HepG2 (cell line): ENCODE measurements around the gene COPZ2. TPM values are rescaled to one million over a fixed set of nuclear protein-coding genes. Genes with fewer than 3 reads are reported as not detected.

Source experiments
- ATAC-seq: fragments of 200-7000 bp; cut with Tn5 transposase; 3 replicates; pipeline ENCODE4 v1.9.1; 2020; ENCODE audit warnings: mild to moderate bottlenecking, moderate library complexity
- BruUV-seq: library from RNA; stranded (reverse); fragments of 400-500 nt; replicated peaks from 2 replicates; lab custom pipeline; 2021; lab: Mats Ljungman, UMichigan
- CTCF ChIA-PET: fragments of 300-600 bp; formaldehyde crosslinking; extraction: SDS; loops from one replicate; lab custom pipeline; 2021; ENCODE audit warnings: low total read pairs, inconsistent platforms, low intra/inter-chr PET ratio; lab: Yijun Ruan, JAX
- POLR2A ChIA-PET: fragments of 350-600 bp; sonication (Branson Sonifier 250); formaldehyde crosslinking; loops from one replicate; lab custom pipeline; 2020; ENCODE audit warnings: antibody characterized with exemption, inconsistent platforms; lab: Yijun Ruan, JAX
- DNase-seq: peaks from one replicate; pipeline ENCODE4 v3.0.0-alpha.2; 2015; ENCODE audit warnings: low spot score
- FAIRE-seq: peaks from 3 replicates; lab custom pipeline; 2011; peaks lifted over from hg19 to GRCh38; lab: Jason Lieb, UNC
- H2AFZ ChIP-seq: one replicate; pipeline ENCODE4 v1.6.1; 2011; ENCODE audit warnings: low read length, inconsistent platforms
- H3K27ac ChIP-seq: fragments of 300-600 bp; 3 replicates; pipeline ENCODE4 v1.8.0; 2011; ENCODE audit warnings: mixed run types, mild to moderate bottlenecking, mixed read lengths, low read length, inconsistent platforms; ENCODE audit not compliant: insufficient read depth; ENCODE audit errors: extremely low read length
- H3K27me3 ChIP-seq, 2 experiments: fragments of 200-600 bp in 1 of 2; 2 replicates in 1 of 2; 3 replicates in 1 of 2; pipeline versions ENCODE4 v1.6.0 to v1.8.0; 2011; ENCODE audit warnings: low read length in 2 of 2, mild to moderate bottlenecking in 2 of 2, moderate library complexity in 2 of 2, inconsistent platforms in 1 of 2; ENCODE audit not compliant: insufficient read depth in 2 of 2, control insufficient read depth in 1 of 2
- H3K36me3 ChIP-seq, 2 experiments: fragments of 200-600 bp in 1 of 2; replicated peaks in 1 of 2; 2 replicates in 1 of 2; 3 replicates in 1 of 2; pipeline versions ENCODE4 v1.5.1 to v1.8.0; 2011; ENCODE audit warnings: low read length in 2 of 2, inconsistent platforms in 1 of 2; ENCODE audit not compliant: insufficient read depth in 2 of 2, control insufficient read depth in 1 of 2
- H3K4me1 ChIP-seq: 2 replicates; pipeline ENCODE4 v1.5.1; 2012; ENCODE audit warnings: low read length, inconsistent platforms; ENCODE audit not compliant: insufficient read depth
- H3K4me2 ChIP-seq: 2 replicates; pipeline ENCODE4 v1.6.0; 2011; ENCODE audit warnings: low read depth, low read length, inconsistent platforms
- H3K4me3 ChIP-seq, 3 experiments: fragments of 200-600 bp in 1 of 3; sonication (generic), shearing (Covaris generic) in 1 of 3; replicated peaks in 1 of 3; 2 replicates each; pipeline ENCODE4 v1.5.1; 2011 to 2016; ENCODE audit warnings: low read length in 3 of 3, inconsistent platforms in 2 of 3, low read depth in 2 of 3, mild to moderate bottlenecking in 2 of 3, control low read depth in 1 of 3, mixed read lengths in 1 of 3; ENCODE audit not compliant: insufficient read depth in 1 of 3
- H3K79me2 ChIP-seq: one replicate; pipeline ENCODE4 v1.6.1; 2011; ENCODE audit warnings: low read length, inconsistent platforms; ENCODE audit not compliant: insufficient read depth
- H3K9ac ChIP-seq: 2 replicates; pipeline ENCODE4 v1.6.0; 2011; ENCODE audit warnings: mild to moderate bottlenecking, low read depth, low read length, inconsistent platforms; ENCODE audit not compliant: insufficient read depth
- H3K9me3 ChIP-seq: 2 replicates; pipeline ENCODE4 v1.5.1; 2012; ENCODE audit warnings: mild to moderate bottlenecking, low read length
- H4K20me1 ChIP-seq: 2 replicates; pipeline ENCODE4 v1.6.0; 2011; ENCODE audit warnings: inconsistent platforms, mild to moderate bottlenecking, low read length, moderate library complexity; ENCODE audit not compliant: insufficient read depth
- DMAP1 ChIP-seq: IDR thresholded peaks from 2 replicates; pipeline ENCODE4 v1.6.1; 2016
- HNF4G ChIP-seq, 2 experiments: sonication (generic) in 1 of 2; formaldehyde crosslinking in 1 of 2; IDR thresholded peaks; 2 replicates each; pipeline versions ENCODE4 v1.4.0 to v1.6.1; 2011 to 2020; ENCODE audit warnings: borderline replicate concordance in 2 of 2, low read depth in 2 of 2, mild to moderate bottlenecking in 2 of 2, low read length in 1 of 2, missing genetic modification reagents in 1 of 2, moderate library complexity in 1 of 2
- MZF1 ChIP-seq: sonication (generic); formaldehyde crosslinking; IDR thresholded peaks from 2 replicates; pipeline ENCODE4 v1.8.1; 2023; ENCODE audit warnings: mild to moderate bottlenecking, missing genetic modification reagents, borderline replicate concordance
- PRPF4 ChIP-seq: fragments of 200-400 bp; formaldehyde crosslinking; IDR thresholded peaks from 2 replicates; pipeline ENCODE4 v1.6.1; 2016; ENCODE audit warnings: low read length, low read depth; ENCODE audit not compliant: poor library complexity, severe bottlenecking
- RAD21 ChIP-seq: fragments of 450-650 bp; formaldehyde crosslinking; IDR thresholded peaks from 2 replicates; pipeline ENCODE4 v1.5.0; 2020; ENCODE audit warnings: mild to moderate bottlenecking
- REPIN1 ChIP-seq: sonication (generic); formaldehyde crosslinking; IDR thresholded peaks from 2 replicates; pipeline ENCODE4 v1.8.0; 2022; ENCODE audit warnings: missing genetic modification reagents, low read depth, mild to moderate bottlenecking, borderline replicate concordance
- SMC3 ChIP-seq: IDR thresholded peaks from 2 replicates; pipeline ENCODE4 v1.6.1; 2011; ENCODE audit warnings: low read length, improper control_type of control experiment
- ZNF44 ChIP-seq: sonication (generic); formaldehyde crosslinking; IDR thresholded peaks from 2 replicates; pipeline ENCODE4 v1.5.1; 2020; ENCODE audit warnings: mild to moderate bottlenecking, missing genetic modification reagents
- ZNF569 ChIP-seq: sonication (generic); formaldehyde crosslinking; IDR thresholded peaks from 2 replicates; pipeline ENCODE4 v1.5.0; 2020; ENCODE audit warnings: mild to moderate bottlenecking, missing genetic modification reagents, moderate library complexity, borderline replicate concordance
- ZNF644 ChIP-seq: IDR thresholded peaks from 2 replicates; pipeline ENCODE4 v1.6.1; 2016; ENCODE audit warnings: low read depth
- ZNF841 ChIP-seq: sonication (generic); formaldehyde crosslinking; IDR thresholded peaks from 2 replicates; pipeline ENCODE4 v1.8.1; 2023; ENCODE audit warnings: missing genetic modification reagents, borderline replicate concordance
- WGBS: methylation state at CpG from one replicate; pipeline ENCODE4 v1.1.6; 2017; ENCODE audit warnings: low lambda C conversion rate; 5-methylcytosine and 5-hydroxymethylcytosine counted together
- in situ Hi-C: cut with HindIII; loops from 2 replicates; pipeline ENCODE4 v1.10.0; 2017; ENCODE audit warnings: low pct_unique_long_range_greater_than_20kb; ENCODE audit not compliant: extremely low pct_ligation_motif_present
- intact Hi-C: fragments of 100-400 bp; cut with micrococcal nuclease; formaldehyde crosslinking; loops from one replicate; pipeline ENCODE4 v1.10.0; 2022; ENCODE audit not compliant: unreplicated experiment
- polyA plus RNA-seq, 8 experiments: library from polyadenylated mRNA; depleted of rRNA in 3 of 8; stranded (reverse) in 7 of 8; unstranded in 1 of 8; fragments of >200 nt; fragmentation: Illumina TruSeq in 4 of 8; extraction: Trizol in 4 of 8; gene quantifications; 2 replicates each; pipeline versions ENCODE4 v1.2.1 to v1.2.3, GENCODE V29; 2011 to 2016; ENCODE audit warnings: low read depth in 4 of 8, missing spikeins in 1 of 8, mixed read lengths in 1 of 8; ENCODE audit not compliant: insufficient read depth in 1 of 8
- total RNA-seq, 5 experiments: library from RNA; depleted of rRNA; stranded (reverse); fragments of >200 nt; fragmentation: Illumina TruSeq; extraction: Trizol; gene quantifications; 2 replicates each; pipeline ENCODE4 v1.2.3, GENCODE V29; 2016; ENCODE audit warnings: low read depth in 1 of 5
- TF ChIP-seq, protein P1 (sequence below): sonication (generic); formaldehyde crosslinking; IDR thresholded peaks from 2 replicates; pipeline ENCODE4 v1.4.0; 2020; ENCODE audit warnings: missing genetic modification reagents
- TF ChIP-seq, protein P2 (sequence below): sonication (generic); formaldehyde crosslinking; conservative IDR thresholded peaks from 2 replicates; pipeline ENCODE4 v1.4.0; 2020; ENCODE audit warnings: mild to moderate bottlenecking, missing genetic modification reagents, moderate library complexity
- TF ChIP-seq, protein P3 (sequence below): sonication (generic); formaldehyde crosslinking; IDR thresholded peaks from 2 replicates; pipeline ENCODE4 v1.5.0; 2020; ENCODE audit warnings: mild to moderate bottlenecking, missing genetic modification reagents, borderline replicate concordance
- TF ChIP-seq, protein P4 (sequence below): sonication (generic); formaldehyde crosslinking; IDR thresholded peaks from 2 replicates; pipeline ENCODE4 v1.8.0; 2022; ENCODE audit warnings: mild to moderate bottlenecking, missing genetic modification reagents, moderate library complexity

Gene COPZ2
- total and polyA plus RNA-seq, 2 of the 13 experiments (the other 11 are each of a cell fraction or from before 2014, with no cell fraction given), result 0.61 to 1.5 TPM

DNA sequence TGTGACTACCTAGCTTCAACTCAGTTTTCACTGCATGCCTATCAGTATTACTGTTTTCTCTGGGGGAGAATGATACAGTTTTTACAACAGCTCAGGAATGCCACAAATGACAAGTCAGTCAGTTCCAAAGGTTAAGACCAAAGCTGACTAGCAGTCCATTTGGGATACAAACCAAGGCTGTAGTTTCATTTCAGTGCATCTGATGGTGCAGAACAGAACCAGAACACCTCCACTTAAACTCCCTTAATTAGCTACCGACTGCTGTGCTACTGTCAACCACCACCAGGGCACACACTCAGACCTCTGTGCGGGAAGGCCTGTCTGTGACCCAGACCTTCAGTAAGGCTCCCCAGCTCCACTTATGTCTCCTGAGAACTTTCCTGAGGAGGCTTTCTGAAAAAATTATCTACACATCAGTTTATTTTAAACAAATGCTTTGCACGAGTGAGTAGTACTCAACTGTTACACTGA lies 30.9 kb upstream of the COPZ2 start:
- peak; percentile 41 for DNase-seq
- Histone ChIP-seq H3K4me3 (no peak overlapping the region), H3K4me2 (no peak overlapping the region), H3K9ac (no peak overlapping the region), H3K4me1 (peaks cover 48% of the 10 kb centered on the region), H3K9me3 (no peaks in the 10 kb centered on the region), H2AFZ (no peak overlapping the region), H4K20me1 (no peaks in the 10 kb centered on the region), H3K36me3 (peaks cover 7 to 37% of the 10 kb centered on the region in 2 experiments), H3K79me2 (no peaks in the 10 kb centered on the region), H3K27me3 (no peaks in the 10 kb centered on the region), H3K27ac (no peak overlapping the region)
- ChIA-PET CTCF (interaction anchor here (0.6 kb wide), 1 partner anchor 42 kb away, joined by 3 read pairs; no protein-coding TSS in a partner anchor), POLR2A (interaction anchor here (0.8 to 3.1 kb wide), 8 partner anchors 10 to 173 kb away, joined by 3 to 30 read pairs (median 4); partner anchors contain the start of genes NFE2L1 and SP2)
- FAIRE-seq, result peak; percentile 56
- intact Hi-C loops, result no loop called here
- peak; percentile 92 for ATAC-seq
- WGBS, result 46% methylated on average over 3 of the region's 3 CpGs
- no TSS peak for BruUV-seq
- in situ Hi-C loops, result no loop called here
- TF ChIP-seq ZNF569 (CRISPR knock-in tag) (no peak), ZNF44 (CRISPR knock-in tag) (no peak), HNF4G (IDR thresholded peaks at IDR 0.05; ENCODE audit: borderline replicate concordance, low read depth, low read length) (0 out of 2 replicates have a peak, but pooled peaks have one; percentile 9), HNF4G (CRISPR knock-in tag; IDR thresholded peaks at IDR 0.05; ENCODE audit: borderline replicate concordance, low read depth) (no peak), MZF1 (CRISPR knock-in tag) (no peak), REPIN1 (CRISPR knock-in tag) (no peak), ZNF841 (CRISPR knock-in tag) (no peak), RAD21 (0 out of 2 replicates have a peak, but pooled peaks have one; percentile 26), PRPF4 (no peak), ZNF644 (no peak), DMAP1 (CRISPR knock-in tag) (no peak), SMC3 (peak; percentile 18; the same call in 1 of the 2 replicates)
- TF ChIP-seq, protein P1, sequence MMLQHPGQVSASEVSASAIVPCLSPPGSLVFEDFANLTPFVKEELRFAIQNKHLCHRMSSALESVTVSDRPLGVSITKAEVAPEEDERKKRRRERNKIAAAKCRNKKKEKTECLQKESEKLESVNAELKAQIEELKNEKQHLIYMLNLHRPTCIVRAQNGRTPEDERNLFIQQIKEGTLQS, result no peak
- TF ChIP-seq, protein P2, sequence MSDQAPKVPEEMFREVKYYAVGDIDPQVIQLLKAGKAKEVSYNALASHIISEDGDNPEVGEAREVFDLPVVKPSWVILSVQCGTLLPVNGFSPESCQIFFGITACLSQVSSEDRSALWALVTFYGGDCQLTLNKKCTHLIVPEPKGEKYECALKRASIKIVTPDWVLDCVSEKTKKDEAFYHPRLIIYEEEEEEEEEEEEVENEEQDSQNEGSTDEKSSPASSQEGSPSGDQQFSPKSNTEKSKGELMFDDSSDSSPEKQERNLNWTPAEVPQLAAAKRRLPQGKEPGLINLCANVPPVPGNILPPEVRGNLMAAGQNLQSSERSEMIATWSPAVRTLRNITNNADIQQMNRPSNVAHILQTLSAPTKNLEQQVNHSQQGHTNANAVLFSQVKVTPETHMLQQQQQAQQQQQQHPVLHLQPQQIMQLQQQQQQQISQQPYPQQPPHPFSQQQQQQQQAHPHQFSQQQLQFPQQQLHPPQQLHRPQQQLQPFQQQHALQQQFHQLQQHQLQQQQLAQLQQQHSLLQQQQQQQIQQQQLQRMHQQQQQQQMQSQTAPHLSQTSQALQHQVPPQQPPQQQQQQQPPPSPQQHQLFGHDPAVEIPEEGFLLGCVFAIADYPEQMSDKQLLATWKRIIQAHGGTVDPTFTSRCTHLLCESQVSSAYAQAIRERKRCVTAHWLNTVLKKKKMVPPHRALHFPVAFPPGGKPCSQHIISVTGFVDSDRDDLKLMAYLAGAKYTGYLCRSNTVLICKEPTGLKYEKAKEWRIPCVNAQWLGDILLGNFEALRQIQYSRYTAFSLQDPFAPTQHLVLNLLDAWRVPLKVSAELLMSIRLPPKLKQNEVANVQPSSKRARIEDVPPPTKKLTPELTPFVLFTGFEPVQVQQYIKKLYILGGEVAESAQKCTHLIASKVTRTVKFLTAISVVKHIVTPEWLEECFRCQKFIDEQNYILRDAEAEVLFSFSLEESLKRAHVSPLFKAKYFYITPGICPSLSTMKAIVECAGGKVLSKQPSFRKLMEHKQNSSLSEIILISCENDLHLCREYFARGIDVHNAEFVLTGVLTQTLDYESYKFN, result peak; percentile 8; the same call in 1 of the 2 replicates
- TF ChIP-seq, protein P3, sequence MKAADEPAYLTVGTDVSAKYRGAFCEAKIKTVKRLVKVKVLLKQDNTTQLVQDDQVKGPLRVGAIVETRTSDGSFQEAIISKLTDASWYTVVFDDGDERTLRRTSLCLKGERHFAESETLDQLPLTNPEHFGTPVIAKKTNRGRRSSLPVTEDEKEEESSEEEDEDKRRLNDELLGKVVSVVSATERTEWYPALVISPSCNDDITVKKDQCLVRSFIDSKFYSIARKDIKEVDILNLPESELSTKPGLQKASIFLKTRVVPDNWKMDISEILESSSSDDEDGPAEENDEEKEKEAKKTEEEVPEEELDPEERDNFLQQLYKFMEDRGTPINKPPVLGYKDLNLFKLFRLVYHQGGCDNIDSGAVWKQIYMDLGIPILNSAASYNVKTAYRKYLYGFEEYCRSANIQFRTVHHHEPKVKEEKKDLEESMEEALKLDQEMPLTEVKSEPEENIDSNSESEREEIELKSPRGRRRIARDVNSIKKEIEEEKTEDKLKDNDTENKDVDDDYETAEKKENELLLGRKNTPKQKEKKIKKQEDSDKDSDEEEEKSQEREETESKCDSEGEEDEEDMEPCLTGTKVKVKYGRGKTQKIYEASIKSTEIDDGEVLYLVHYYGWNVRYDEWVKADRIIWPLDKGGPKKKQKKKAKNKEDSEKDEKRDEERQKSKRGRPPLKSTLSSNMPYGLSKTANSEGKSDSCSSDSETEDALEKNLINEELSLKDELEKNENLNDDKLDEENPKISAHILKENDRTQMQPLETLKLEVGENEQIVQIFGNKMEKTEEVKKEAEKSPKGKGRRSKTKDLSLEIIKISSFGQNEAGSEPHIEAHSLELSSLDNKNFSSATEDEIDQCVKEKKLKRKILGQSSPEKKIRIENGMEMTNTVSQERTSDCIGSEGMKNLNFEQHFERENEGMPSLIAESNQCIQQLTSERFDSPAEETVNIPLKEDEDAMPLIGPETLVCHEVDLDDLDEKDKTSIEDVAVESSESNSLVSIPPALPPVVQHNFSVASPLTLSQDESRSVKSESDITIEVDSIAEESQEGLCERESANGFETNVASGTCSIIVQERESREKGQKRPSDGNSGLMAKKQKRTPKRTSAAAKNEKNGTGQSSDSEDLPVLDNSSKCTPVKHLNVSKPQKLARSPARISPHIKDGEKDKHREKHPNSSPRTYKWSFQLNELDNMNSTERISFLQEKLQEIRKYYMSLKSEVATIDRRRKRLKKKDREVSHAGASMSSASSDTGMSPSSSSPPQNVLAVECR, result 0 out of 2 replicates have a peak, but pooled peaks have one; percentile 23
- TF ChIP-seq, protein P4, sequence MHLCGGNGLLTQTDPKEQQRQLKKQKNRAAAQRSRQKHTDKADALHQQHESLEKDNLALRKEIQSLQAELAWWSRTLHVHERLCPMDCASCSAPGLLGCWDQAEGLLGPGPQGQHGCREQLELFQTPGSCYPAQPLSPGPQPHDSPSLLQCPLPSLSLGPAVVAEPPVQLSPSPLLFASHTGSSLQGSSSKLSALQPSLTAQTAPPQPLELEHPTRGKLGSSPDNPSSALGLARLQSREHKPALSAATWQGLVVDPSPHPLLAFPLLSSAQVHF (CRISPR knock-in tag), result no peak
